Endothelial cell of umbilical vein (primary cell): ENCODE results near the gene SSH2. TPM values are rescaled to one million over a fixed set of nuclear protein-coding genes. Genes with fewer than 3 reads are reported as not detected.

ENCODE experiments used
- BruUV-seq: library from RNA; stranded (reverse); fragments of 400-500 nt; replicated peaks from 2 replicates; lab custom pipeline; 2021; lab: Mats Ljungman, UMichigan
- CTCF ChIA-PET: fragments of 300-600, 350-600 bp; sonication (Branson Sonifier 250); formaldehyde crosslinking; loops from one replicate; lab custom pipeline; 2021; ENCODE audit warnings: antibody characterized with exemption, inconsistent platforms; lab: Charles Lee
- POLR2A ChIA-PET: fragments of 300-600, 350-600 bp; sonication (Branson Sonifier 250); formaldehyde crosslinking; loops from one replicate; lab custom pipeline; 2021; ENCODE audit warnings: antibody characterized with exemption, inconsistent platforms; lab: Charles Lee
- DNase-seq: peaks from one replicate; pipeline ENCODE4 v3.0.0-alpha.2; 2011; ENCODE audit warnings: low read depth, low spot score
- FAIRE-seq: peaks from 2 replicates; lab custom pipeline; 2011; peaks lifted over from hg19 to GRCh38; lab: Jason Lieb, UNC
- H2AFZ ChIP-seq: 2 replicates; pipeline ENCODE4 v1.6.0; 2012; ENCODE audit warnings: low read depth, low read length, control low read depth, inconsistent platforms
- H3K27ac ChIP-seq: 2 replicates; pipeline ENCODE4 v1.5.1; 2011; ENCODE audit warnings: low read depth, mild to moderate bottlenecking, control low read depth, low read length, moderate library complexity; ENCODE audit not compliant: insufficient read depth
- H3K27me3 ChIP-seq, 2 experiments: 2 replicates each; pipeline versions ENCODE4 v1.6.0 to v1.6.1; 2011; ENCODE audit warnings: low read length in 2 of 2, mixed read lengths in 1 of 2; ENCODE audit not compliant: control insufficient read depth in 2 of 2, insufficient read depth in 2 of 2
- H3K36me3 ChIP-seq, 2 experiments: 2 replicates in 1 of 2; 3 replicates in 1 of 2; pipeline ENCODE4 v1.5.1; 2011; ENCODE audit warnings: low read length in 2 of 2, mild to moderate bottlenecking in 1 of 2, moderate library complexity in 1 of 2; ENCODE audit not compliant: control insufficient read depth in 2 of 2, insufficient read depth in 2 of 2; ENCODE audit errors: extremely low read depth in 1 of 2
- H3K4me1 ChIP-seq: 3 replicates; pipeline ENCODE4 v1.5.1; 2011; ENCODE audit warnings: mild to moderate bottlenecking, low read length; ENCODE audit not compliant: control insufficient read depth, insufficient read depth; ENCODE audit errors: extremely low read depth
- H3K4me2 ChIP-seq: 2 replicates; pipeline ENCODE4 v1.6.1; 2011; ENCODE audit warnings: low read length, control low read depth, mixed read lengths; ENCODE audit not compliant: insufficient read depth
- H3K4me3 ChIP-seq, 3 experiments: fragments of 200-600 bp in 1 of 3; sonication (generic), shearing (Covaris generic) in 1 of 3; replicated peaks in 1 of 3; 2 replicates each; pipeline ENCODE4 v1.5.1; 2011 to 2016; ENCODE audit warnings: control low read depth in 3 of 3, low read length in 3 of 3, mild to moderate bottlenecking in 2 of 3, inconsistent platforms in 1 of 3, low read depth in 1 of 3, moderate library complexity in 1 of 3; ENCODE audit not compliant: insufficient read depth in 1 of 3
- H3K79me2 ChIP-seq: 2 replicates; pipeline ENCODE4 v1.6.0; 2012; ENCODE audit warnings: low read length, inconsistent platforms; ENCODE audit not compliant: control insufficient read depth, insufficient read depth
- H3K9ac ChIP-seq: replicated peaks from 2 replicates; pipeline ENCODE3; 2011; ENCODE audit warnings: low read length, control low read depth; ENCODE audit not compliant: insufficient read depth; ENCODE audit errors: extremely low read depth
- H3K9me1 ChIP-seq: replicated peaks from 3 replicates; pipeline ENCODE4 v1.6.0; 2011; ENCODE audit warnings: mild to moderate bottlenecking, low read length; ENCODE audit not compliant: control insufficient read depth, insufficient read depth; ENCODE audit errors: extremely low read depth
- H3K9me3 ChIP-seq: replicated peaks from 2 replicates; pipeline ENCODE4 v1.5.1; 2012; ENCODE audit warnings: low read length, inconsistent platforms; ENCODE audit not compliant: control insufficient read depth, insufficient read depth
- H4K20me1 ChIP-seq: replicated peaks from 2 replicates; pipeline ENCODE3; 2011; ENCODE audit warnings: mild to moderate bottlenecking, low read length; ENCODE audit not compliant: control insufficient read depth, insufficient read depth; ENCODE audit errors: extremely low read depth
- EZH2 ChIP-seq: IDR thresholded peaks from 2 replicates; pipeline ENCODE4 v1.6.1; 2012; ENCODE audit warnings: borderline replicate concordance, low read depth, mild to moderate bottlenecking, moderate library complexity, low read length, inconsistent platforms; ENCODE audit not compliant: severe bottlenecking
- FOS ChIP-seq: IDR thresholded peaks from 2 replicates; pipeline ENCODE4 v1.6.1; 2011; ENCODE audit warnings: mild to moderate bottlenecking, low read length, moderate library complexity, borderline replicate concordance; ENCODE audit not compliant: insufficient read depth
- GATA2 ChIP-seq: IDR thresholded peaks from 2 replicates; pipeline ENCODE4 v1.7.0; 2011; ENCODE audit warnings: low read depth, mild to moderate bottlenecking, moderate library complexity, mixed read lengths, low read length; ENCODE audit not compliant: insufficient read length, insufficient read depth
- JUN ChIP-seq: IDR thresholded peaks from 2 replicates; pipeline ENCODE4 v1.6.1; 2011; ENCODE audit warnings: borderline replicate concordance, low read depth; ENCODE audit not compliant: insufficient read length, insufficient read depth
- MAX ChIP-seq: IDR thresholded peaks from 2 replicates; pipeline ENCODE4 v1.6.1; 2011; ENCODE audit not compliant: insufficient read depth, insufficient read length
- MYC ChIP-seq: IDR thresholded peaks from one replicate; pipeline ENCODE4 v1.6.1; 2011; ENCODE audit warnings: mild to moderate bottlenecking, low read depth, low read length
- POLR2A ChIP-seq: IDR thresholded peaks from 2 replicates; pipeline ENCODE4 v1.6.1; 2012; ENCODE audit warnings: low read depth, mild to moderate bottlenecking, control low read depth, low read length
- POLR2AphosphoS5 ChIP-seq: IDR thresholded peaks from 2 replicates; pipeline ENCODE4 v1.6.1; 2012; ENCODE audit warnings: low read depth, mild to moderate bottlenecking, control low read depth, low read length, moderate library complexity; ENCODE audit not compliant: insufficient read depth
- dilution Hi-C: fragments of 300-500 bp; cut with MboI; formaldehyde crosslinking; loops from one replicate; pipeline ENCODE4 v1.15.0; 2019; ENCODE audit warnings: low sequenced_read_pairs; ENCODE audit not compliant: extremely low pct_ligation_motif_present
- intact Hi-C: fragments of 100-400 bp; cut with micrococcal nuclease; formaldehyde crosslinking; loops from one replicate; pipeline ENCODE4 v1.10.0; 2022
- polyA plus RNA-seq, 4 experiments: library from polyadenylated mRNA; depleted of rRNA in 3 of 4; stranded (reverse) in 3 of 4; unstranded in 1 of 4; fragments of >200 nt; gene quantifications; 2 replicates each; pipeline versions ENCODE4 v1.2.1 to v1.2.3, GENCODE V29; 2011 to 2012; ENCODE audit warnings: missing spikeins in 1 of 4
- total RNA-seq: library from RNA; stranded (reverse); gene quantifications from 2 replicates; pipeline ENCODE4 v1.2.3, GENCODE V29; 2021
- TF ChIP-seq, protein P1 (sequence below), 2 donors: IDR thresholded peaks; 1 replicate in 1 of 2; 2 replicates in 1 of 2; pipeline ENCODE4 v1.5.1; 2011; ENCODE audit warnings: low read length in 2 of 2, mild to moderate bottlenecking in 2 of 2, moderate library complexity in 2 of 2, control low read depth in 1 of 2, inconsistent platforms in 1 of 2, low read depth in 1 of 2; ENCODE audit not compliant: insufficient read depth in 1 of 2; ENCODE audit errors: extremely low read depth in 1 of 2

Gene SSH2
- total and polyA plus RNA-seq, 2 donors (not counting 3 experiments of a cell fraction or from before 2014, with no cell fraction given) = 24.6 to 60.9 TPM

DNA sequence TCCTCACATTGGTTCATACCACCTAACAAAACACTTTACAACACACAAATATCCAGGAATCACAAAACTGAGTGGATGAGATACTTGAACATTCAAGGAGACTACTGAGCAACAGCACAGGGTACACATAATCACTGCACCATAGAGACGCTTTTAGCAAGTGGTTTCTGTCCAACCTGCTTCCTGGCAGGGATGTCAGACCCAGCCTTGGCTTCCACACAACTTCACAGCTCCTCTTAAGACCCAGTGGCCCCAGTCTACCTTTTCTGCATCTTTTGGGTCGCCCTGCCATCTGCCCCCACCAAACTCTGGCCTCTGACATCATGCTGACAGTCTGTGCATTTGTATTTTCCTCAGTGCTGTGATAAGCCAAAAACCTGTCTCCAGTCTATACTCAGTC lies 301.4 kb downstream of the SSH2 start:
- no peak for FAIRE-seq
- intact Hi-C loops (no loop called here), dilution Hi-C loops (no loop called here)
- Histone ChIP-seq H3K27ac (no peak overlapping the region), H3K9ac (no peak overlapping the region), H3K79me2 (no peaks in the 10 kb centered on the region), H3K9me3 (no peaks in the 10 kb centered on the region), H2AFZ (no peak overlapping the region), H3K4me3 (no peak overlapping the region), H3K36me3 (peaks cover 11 to 31% of the 10 kb centered on the region in 2 experiments), H3K4me2 (no peak overlapping the region), H4K20me1 (no peaks in the 10 kb centered on the region), H3K9me1 (no peaks in the 10 kb centered on the region), H3K4me1 (no peaks in the 10 kb centered on the region), H3K27me3 (no peaks in the 10 kb centered on the region)
- TF ChIP-seq POLR2A (no peak), JUN (no peak), MYC (no peak), GATA2 (no peak), MAX (no peak), POLR2AphosphoS5 (no peak), FOS (no peak), EZH2 (no peak)
- TF ChIP-seq, protein P1, sequence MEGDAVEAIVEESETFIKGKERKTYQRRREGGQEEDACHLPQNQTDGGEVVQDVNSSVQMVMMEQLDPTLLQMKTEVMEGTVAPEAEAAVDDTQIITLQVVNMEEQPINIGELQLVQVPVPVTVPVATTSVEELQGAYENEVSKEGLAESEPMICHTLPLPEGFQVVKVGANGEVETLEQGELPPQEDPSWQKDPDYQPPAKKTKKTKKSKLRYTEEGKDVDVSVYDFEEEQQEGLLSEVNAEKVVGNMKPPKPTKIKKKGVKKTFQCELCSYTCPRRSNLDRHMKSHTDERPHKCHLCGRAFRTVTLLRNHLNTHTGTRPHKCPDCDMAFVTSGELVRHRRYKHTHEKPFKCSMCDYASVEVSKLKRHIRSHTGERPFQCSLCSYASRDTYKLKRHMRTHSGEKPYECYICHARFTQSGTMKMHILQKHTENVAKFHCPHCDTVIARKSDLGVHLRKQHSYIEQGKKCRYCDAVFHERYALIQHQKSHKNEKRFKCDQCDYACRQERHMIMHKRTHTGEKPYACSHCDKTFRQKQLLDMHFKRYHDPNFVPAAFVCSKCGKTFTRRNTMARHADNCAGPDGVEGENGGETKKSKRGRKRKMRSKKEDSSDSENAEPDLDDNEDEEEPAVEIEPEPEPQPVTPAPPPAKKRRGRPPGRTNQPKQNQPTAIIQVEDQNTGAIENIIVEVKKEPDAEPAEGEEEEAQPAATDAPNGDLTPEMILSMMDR (IDR thresholded peaks at IDR 0.05; ENCODE audit: extremely low read depth in 1 of 2, insufficient read depth in 1 of 2, low read depth in 1 of 2, low read length in 2 of 2) = no peak
- POLR2A ChIA-PET = no interaction called here
- CTCF ChIA-PET = interaction anchor here (5.1 kb wide), 1 partner anchor 11 kb away, joined by 37 read pairs; no protein-coding TSS in a partner anchor
- BruUV-seq = no TSS peak
- no peak for DNase-seq
